OCI-LY7 (cell line): ENCODE results near the gene NCOA3. TPM values are rescaled to one million over a fixed set of nuclear protein-coding genes. Genes with fewer than 3 reads are reported as not detected.

Experiments used
- BruUV-seq: library from RNA; stranded (reverse); fragments of 400-500 nt; replicated peaks from 2 replicates; lab custom pipeline; 2021; lab: Mats Ljungman, UMichigan
- CTCF ChIA-PET: fragments of 300-600 bp; sonication (Branson Sonifier 250); formaldehyde crosslinking; loops from one replicate; lab custom pipeline; 2022; ENCODE audit warnings: antibody characterized with exemption; ENCODE audit not compliant: unreplicated experiment; lab: Charles Lee
- POLR2A ChIA-PET: fragments of 300-600 bp; sonication (Branson Sonifier 250); formaldehyde crosslinking; loops from one replicate; lab custom pipeline; 2022; ENCODE audit warnings: antibody characterized with exemption; lab: Charles Lee
- DNase-seq: peaks from one replicate; pipeline ENCODE4 v3.0.0-alpha.2; 2015; ENCODE audit warnings: low spot score
- H2AFZ ChIP-seq: fragments of 200-600 bp; sonication (generic), shearing (Covaris generic); 2 replicates; pipeline ENCODE4 v1.6.1; 2014; ENCODE audit warnings: mild to moderate bottlenecking, antibody characterized with exemption, low read length, moderate library complexity
- H3K27ac ChIP-seq: fragments of 200-600 bp; sonication (generic); 2 replicates; pipeline ENCODE4 v1.5.1; 2014; ENCODE audit warnings: mixed run types, low read depth, mild to moderate bottlenecking, moderate library complexity, low read length, inconsistent platforms; ENCODE audit not compliant: poor library complexity, severe bottlenecking
- H3K36me3 ChIP-seq: fragments of 200-600 bp; sonication (generic); 2 replicates; pipeline ENCODE4 v1.6.1; 2014; ENCODE audit warnings: mild to moderate bottlenecking, antibody characterized with exemption, low read length, moderate library complexity, mixed read lengths; ENCODE audit not compliant: insufficient read depth
- H3K4me1 ChIP-seq: fragments of 200-600 bp; sonication (generic); 2 replicates; pipeline ENCODE4 v1.5.1; 2014; ENCODE audit warnings: mild to moderate bottlenecking, low read length; ENCODE audit not compliant: insufficient read depth, poor library complexity, severe bottlenecking
- H3K4me2 ChIP-seq: fragments of 200-600 bp; sonication (generic); 2 replicates; pipeline ENCODE4 v1.6.1; 2014; ENCODE audit warnings: mild to moderate bottlenecking, low read length
- H3K4me3 ChIP-seq: fragments of 200-600 bp; sonication (generic); 2 replicates; pipeline ENCODE4 v1.5.1; 2014; ENCODE audit warnings: mild to moderate bottlenecking, low read depth, low read length; ENCODE audit not compliant: poor library complexity, severe bottlenecking
- H3K79me2 ChIP-seq: fragments of 200-600 bp; sonication (generic); 2 replicates; pipeline ENCODE4 v1.6.1; 2016; ENCODE audit warnings: low read depth, mild to moderate bottlenecking, low read length, moderate library complexity, mixed read lengths; ENCODE audit not compliant: insufficient read depth
- H3K9me2 ChIP-seq: fragments of 200-600 bp; sonication (generic); 2 replicates; pipeline ENCODE4 v1.6.1; 2016; ENCODE audit warnings: mild to moderate bottlenecking, low read length, mixed read lengths; ENCODE audit not compliant: insufficient read depth
- H3K9me3 ChIP-seq: fragments of 200-600 bp; sonication (generic); 2 replicates; pipeline ENCODE4 v1.6.1; 2014; ENCODE audit warnings: mild to moderate bottlenecking, mixed run types, low read length, mixed read lengths
- H4K20me1 ChIP-seq: fragments of 200-600 bp; sonication (generic); 2 replicates; pipeline ENCODE4 v1.6.1; 2014; ENCODE audit warnings: mild to moderate bottlenecking, antibody characterized with exemption, low read length, moderate library complexity, mixed read lengths; ENCODE audit not compliant: insufficient read depth
- EZH2phosphoT487 ChIP-seq: fragments of 200-600 bp; sonication (generic); IDR thresholded peaks from 2 replicates; pipeline ENCODE4 v1.6.1; 2018; ENCODE audit warnings: low read depth, borderline replicate concordance, mild to moderate bottlenecking, mixed run types, antibody characterized with exemption, low read length, moderate library complexity, mixed read lengths
- intact Hi-C: fragments of 100-400 bp; cut with micrococcal nuclease; formaldehyde crosslinking; loops from one replicate; pipeline ENCODE4 v1.10.0; 2022; ENCODE audit not compliant: unreplicated experiment
- total RNA-seq, 2 experiments: library from RNA; depleted of rRNA in 1 of 2; stranded (reverse); fragments of >200 nt in 1 of 2; shearing (Covaris generic) in 1 of 2; gene quantifications; 2 replicates each; pipeline ENCODE4 v1.2.3, GENCODE V29; 2014 to 2022
- TF ChIP-seq, protein P1 (sequence below): fragments of 200-600 bp; sonication (generic); conservative IDR thresholded peaks from 2 replicates; pipeline ENCODE4 v1.5.1; 2014; ENCODE audit warnings: mild to moderate bottlenecking, antibody characterized with exemption, low read length, moderate library complexity, mixed read lengths

NCOA3 gene
- total RNA-seq, 2 experiments from 2014 or later = 50.5 to 75.6 TPM

DNA sequence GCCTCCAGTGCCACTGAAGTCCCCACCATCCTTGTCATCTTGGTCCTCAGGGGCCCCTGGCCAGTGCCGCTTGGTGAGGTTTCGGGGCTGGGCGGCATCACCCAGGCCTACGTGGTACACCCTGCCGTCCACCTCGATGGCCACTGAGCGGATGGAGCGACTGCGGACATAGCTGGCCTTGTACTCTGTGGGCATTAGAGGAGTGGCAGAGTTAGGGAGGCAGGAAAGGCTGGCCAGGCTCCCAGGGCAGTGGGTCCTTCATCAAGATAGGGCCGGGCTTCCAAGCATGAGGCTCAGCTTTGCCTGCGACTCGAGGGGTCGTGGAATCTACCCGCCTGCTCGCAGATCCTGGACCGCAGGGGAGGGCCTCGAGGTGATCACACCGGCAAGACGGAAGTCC is 164.6 kb downstream of the NCOA3 start:
- Histone ChIP-seq H3K27ac (no peak overlapping the region), H3K9me2 (no peaks in the 10 kb centered on the region), H2AFZ (no peak overlapping the region), H3K79me2 (no peaks in the 10 kb centered on the region), H4K20me1 (no peaks in the 10 kb centered on the region), H3K4me3 (no peak overlapping the region), H3K4me2 (no peak overlapping the region), H3K36me3 (peaks cover 14% of the 10 kb centered on the region; the same call in 1 of the 2 replicates), H3K4me1 (no peaks in the 10 kb centered on the region), H3K9me3 (no peaks in the 10 kb centered on the region)
- intact Hi-C loops = no loop called here
- POLR2A ChIA-PET = no interaction called here
- CTCF ChIA-PET = no interaction called here
- no peak for DNase-seq
- TF ChIP-seq, protein P1, sequence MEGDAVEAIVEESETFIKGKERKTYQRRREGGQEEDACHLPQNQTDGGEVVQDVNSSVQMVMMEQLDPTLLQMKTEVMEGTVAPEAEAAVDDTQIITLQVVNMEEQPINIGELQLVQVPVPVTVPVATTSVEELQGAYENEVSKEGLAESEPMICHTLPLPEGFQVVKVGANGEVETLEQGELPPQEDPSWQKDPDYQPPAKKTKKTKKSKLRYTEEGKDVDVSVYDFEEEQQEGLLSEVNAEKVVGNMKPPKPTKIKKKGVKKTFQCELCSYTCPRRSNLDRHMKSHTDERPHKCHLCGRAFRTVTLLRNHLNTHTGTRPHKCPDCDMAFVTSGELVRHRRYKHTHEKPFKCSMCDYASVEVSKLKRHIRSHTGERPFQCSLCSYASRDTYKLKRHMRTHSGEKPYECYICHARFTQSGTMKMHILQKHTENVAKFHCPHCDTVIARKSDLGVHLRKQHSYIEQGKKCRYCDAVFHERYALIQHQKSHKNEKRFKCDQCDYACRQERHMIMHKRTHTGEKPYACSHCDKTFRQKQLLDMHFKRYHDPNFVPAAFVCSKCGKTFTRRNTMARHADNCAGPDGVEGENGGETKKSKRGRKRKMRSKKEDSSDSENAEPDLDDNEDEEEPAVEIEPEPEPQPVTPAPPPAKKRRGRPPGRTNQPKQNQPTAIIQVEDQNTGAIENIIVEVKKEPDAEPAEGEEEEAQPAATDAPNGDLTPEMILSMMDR = no peak
- TF ChIP-seq EZH2phosphoT487 = no peak
- BruUV-seq = no TSS peak

DNA sequence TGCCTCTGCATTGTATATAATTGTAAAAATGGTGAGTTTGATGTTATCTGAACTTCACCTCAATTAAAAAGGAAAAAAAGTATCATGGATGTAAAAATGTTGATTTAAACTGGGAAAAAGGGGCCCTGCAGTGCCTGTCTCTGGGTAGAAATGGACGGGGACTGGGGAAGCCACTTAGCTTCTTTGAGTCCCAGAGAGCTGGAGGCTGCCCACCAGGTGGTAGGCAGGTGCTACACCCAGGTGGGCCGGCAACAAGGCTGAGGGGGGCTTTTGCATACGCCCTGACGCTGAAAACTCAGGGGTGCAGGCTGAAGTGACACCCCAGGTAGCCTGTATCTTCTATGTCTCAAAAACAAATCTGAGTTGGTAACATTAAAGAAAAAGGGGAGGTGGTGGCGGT is 165.4 kb downstream of the NCOA3 start:
- H3K9me3 ChIP-seq = no peaks in the 10 kb centered on the region
- no peak overlapping the region for H3K4me3 ChIP-seq
- H4K20me1 ChIP-seq = no peaks in the 10 kb centered on the region
- POLR2A ChIA-PET = no interaction called here
- no peaks in the 10 kb centered on the region for H3K79me2 ChIP-seq
- no peak overlapping the region for H3K27ac ChIP-seq
- BruUV-seq = no TSS peak
- H3K9me2 ChIP-seq = no peaks in the 10 kb centered on the region
- intact Hi-C loops = no loop called here
- H3K36me3 ChIP-seq = peaks cover 6% of the 10 kb centered on the region; the same call in 1 of the 2 replicates
- no peak overlapping the region for H2AFZ ChIP-seq
- no peak for DNase-seq
- no peak overlapping the region for H3K4me2 ChIP-seq
- no peaks in the 10 kb centered on the region for H3K4me1 ChIP-seq
- TF ChIP-seq EZH2phosphoT487 = no peak
- TF ChIP-seq, protein P1 = no peak
- CTCF ChIA-PET = no interaction called here

DNA sequence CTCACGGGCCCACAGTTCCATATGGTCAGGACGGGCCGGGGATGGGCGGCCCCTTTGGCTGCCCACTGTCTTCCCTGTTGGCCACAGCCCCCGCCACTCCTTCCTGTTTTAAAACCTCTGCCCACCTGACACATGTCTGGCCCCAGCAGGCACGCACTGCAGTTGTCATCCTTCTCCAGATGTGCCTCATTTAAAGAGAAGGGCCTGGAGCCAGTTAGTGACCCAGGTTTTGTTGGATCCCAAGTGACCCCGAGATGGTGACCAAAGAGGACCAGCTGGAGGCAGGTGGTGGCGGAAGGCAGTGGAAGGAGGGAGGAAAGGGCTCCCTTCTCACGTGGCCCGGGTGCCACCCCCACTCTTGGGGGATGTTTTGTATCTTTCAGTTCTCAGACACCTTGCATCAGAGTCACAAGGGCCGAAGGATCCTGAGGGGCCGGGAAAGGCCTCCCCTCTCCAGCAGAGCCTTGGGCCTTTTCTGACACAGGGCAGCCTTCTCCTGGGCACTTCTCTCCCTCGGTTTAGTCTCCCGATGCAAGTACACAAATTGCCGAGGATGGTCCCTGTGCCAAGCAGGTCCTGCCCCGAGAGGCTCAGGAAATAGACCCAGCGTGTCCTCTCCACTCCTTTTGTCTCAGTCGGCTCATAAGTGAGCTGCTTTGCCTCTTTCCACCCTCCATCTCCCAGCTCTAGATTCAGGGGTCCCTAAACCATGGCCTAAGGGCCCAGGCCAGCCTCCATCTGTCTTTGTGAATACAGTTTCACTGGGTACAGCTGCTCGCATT is 166.0 kb downstream of the NCOA3 start:
- H3K4me2 ChIP-seq = no peak overlapping the region
- no peak overlapping the region for H3K27ac ChIP-seq
- H3K36me3 ChIP-seq = no peaks in the 10 kb centered on the region; the same call in 1 of the 2 replicates
- no peaks in the 10 kb centered on the region for H3K9me3 ChIP-seq
- no peak for DNase-seq
- H3K9me2 ChIP-seq = no peaks in the 10 kb centered on the region
- CTCF ChIA-PET = no interaction called here
- intact Hi-C loops = no loop called here
- H2AFZ ChIP-seq = no peak overlapping the region
- BruUV-seq = no TSS peak
- H4K20me1 ChIP-seq = no peaks in the 10 kb centered on the region
- H3K79me2 ChIP-seq = no peaks in the 10 kb centered on the region
- POLR2A ChIA-PET = no interaction called here
- no peak for TF ChIP-seq EZH2phosphoT487
- TF ChIP-seq, protein P1 = no peak
- no peak overlapping the region for H3K4me3 ChIP-seq
- H3K4me1 ChIP-seq = no peaks in the 10 kb centered on the region
